Liver (tissue), 3 donors: ENCODE data around the gene GMEB2.

Experiments
- CTCF ChIP-seq: fragments of 150-350 bp; IDR thresholded peaks from 2 replicates; pipeline ENCODE4 v1.5.1; 2017; ENCODE audit warnings: improper control_type of control experiment, low read depth, low read length; ENCODE audit not compliant: missing input control
- GABPA ChIP-seq, 2 donors: IDR thresholded peaks in 1 of 2; conservative IDR thresholded peaks in 1 of 2; 2 replicates each; pipeline ENCODE4 v1.6.1; 2016; ENCODE audit warnings: antibody characterized with exemption in 2 of 2, mild to moderate bottlenecking in 1 of 2, moderate library complexity in 1 of 2
- JUND ChIP-seq, 2 donors: IDR thresholded peaks; 2 replicates each; pipeline ENCODE4 v1.6.1; 2016; ENCODE audit warnings: antibody characterized with exemption in 2 of 2
- ZBTB33 ChIP-seq: IDR thresholded peaks from 2 replicates; pipeline ENCODE4 v1.6.1; 2016; ENCODE audit warnings: antibody characterized with exemption
- donor health status: healthy.
- donor health status: healthy.

- no peak for TF ChIP-seq CTCF
- no peak for TF ChIP-seq GABPA (IDR thresholded peaks at IDR 0.05 in 1 of 2, conservative IDR thresholded peaks at IDR 0.05 in 1 of 2)
- TF ChIP-seq ZBTB33: no peak
- no peak for TF ChIP-seq JUND (IDR thresholded peaks at IDR 0.05)
Observed at GRCh38 chr20:63567136-63567385, 59.8 kb downstream of the GMEB2 start.
